IPS-NIHi7 (cell line): ENCODE measurements around the gene USP5.
"Not testable (repeated sequence)": the region's sequence is repeated elsewhere in the genome, so short reads cannot be mapped to it uniquely, and the experiment has no call there.

Experiments used
- DNase-seq: peaks from one replicate; pipeline ENCODE4 v3.0.0; 2012; ENCODE audit warnings: mixed read lengths; ENCODE audit errors: extremely low spot score

USP5 gene

GRCh38 chr12:6865307-6865706, 13.4 kb downstream of the USP5 start:
- DNase-seq: not testable (repeated sequence)

- DNase-seq: peak; percentile 64
These were observed 14.4 kb downstream of the USP5 start for GRCh38 chr12:6866163-6866919.

GRCh38 chr12:6866920-6867412, 15.0 kb downstream of the USP5 start:
- no peak for DNase-seq

DNA sequence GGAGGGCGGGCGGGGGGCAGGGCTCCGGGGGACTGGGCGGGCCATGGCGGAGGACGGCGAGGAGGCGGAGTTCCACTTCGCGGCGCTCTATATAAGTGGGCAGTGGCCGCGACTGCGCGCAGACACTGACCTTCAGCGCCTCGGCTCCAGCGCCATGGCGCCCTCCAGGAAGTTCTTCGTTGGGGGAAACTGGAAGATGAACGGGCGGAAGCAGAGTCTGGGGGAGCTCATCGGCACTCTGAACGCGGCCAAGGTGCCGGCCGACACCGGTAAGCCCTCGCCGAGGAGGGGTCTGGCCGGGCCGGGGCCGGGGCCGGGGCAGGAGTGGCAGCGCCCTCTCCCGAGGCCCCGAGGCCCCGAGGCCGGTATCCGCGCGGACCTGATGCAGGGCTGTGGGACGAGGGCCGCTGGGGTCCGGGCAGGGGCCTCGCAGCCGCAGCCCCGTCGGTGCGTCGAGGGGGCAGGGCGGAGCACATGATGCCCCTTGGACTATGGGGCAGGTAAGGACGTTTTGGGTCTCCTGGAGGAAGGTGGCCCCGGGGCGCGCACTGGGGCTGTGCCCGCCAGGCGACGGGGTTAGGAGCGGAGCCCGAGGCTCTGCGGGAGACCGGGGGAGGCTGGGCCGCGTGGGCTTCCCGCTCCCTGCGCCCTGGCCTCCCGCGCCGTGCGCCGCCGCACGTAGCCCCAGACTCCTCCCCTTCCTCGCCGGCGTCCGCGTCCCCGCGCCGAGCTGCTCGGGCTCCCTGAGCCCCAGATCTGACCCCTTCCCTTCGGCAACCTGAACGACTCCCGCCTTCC, 15.7 kb downstream of the USP5 start, which contains the start of gene TPI1:
TPI1 (plus strand) TSS at position 119 of the 798 bp plus-strand sequence; CDS start at position 155, 36 bp downstream.
- DNase-seq: peak; percentile 89

DNA sequence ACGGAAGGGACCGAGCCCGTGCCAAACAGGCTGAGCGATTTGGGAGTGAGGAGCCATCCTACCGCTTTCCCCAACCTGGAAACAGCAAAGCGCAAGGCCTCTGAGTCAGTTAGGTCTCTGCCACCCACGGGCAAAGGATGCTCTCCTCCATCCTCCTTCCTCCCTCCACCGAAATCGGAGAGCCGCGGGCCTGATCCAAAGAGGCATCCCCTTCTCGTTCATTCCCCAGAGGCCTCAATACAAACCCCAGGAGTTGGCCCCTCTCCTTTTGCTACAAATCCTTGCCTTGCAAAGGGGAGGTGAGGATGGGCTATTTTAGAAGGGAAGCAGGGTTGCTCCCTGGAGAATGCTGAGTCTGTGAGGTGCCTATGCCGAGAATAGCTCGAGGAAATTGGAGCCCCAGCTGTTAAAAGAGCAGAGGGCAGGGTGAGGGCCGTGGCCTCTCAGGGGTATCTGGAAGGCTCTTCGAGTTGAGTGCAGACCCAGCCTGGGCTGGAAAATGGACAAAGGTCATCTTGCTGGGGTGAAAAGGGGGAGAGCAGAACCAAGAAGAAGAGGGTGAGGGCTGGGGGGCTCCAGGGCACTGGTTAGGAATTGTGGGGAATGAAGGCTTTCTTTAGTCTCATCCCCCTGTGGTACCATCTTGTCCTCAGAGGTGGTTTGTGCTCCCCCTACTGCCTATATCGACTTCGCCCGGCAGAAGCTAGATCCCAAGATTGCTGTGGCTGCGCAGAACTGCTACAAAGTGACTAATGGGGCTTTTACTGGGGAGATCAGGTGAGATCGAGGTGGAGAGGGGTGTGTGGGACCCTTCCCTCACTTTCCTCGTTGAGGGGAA, 16.5 kb downstream of the USP5 start:
- DNase-seq: no peak

- peak; percentile 69 for DNase-seq
These were observed 17.4 kb downstream of the USP5 start for GRCh38 chr12:6869049-6870021.

GRCh38 chr12:6870304-6870703, 18.4 kb downstream of the USP5 start:
- DNase-seq: not testable (repeated sequence)

GRCh38 chr12:6871052-6871957, 19.4 kb downstream of the USP5 start:
- DNase-seq: no peak

DNA sequence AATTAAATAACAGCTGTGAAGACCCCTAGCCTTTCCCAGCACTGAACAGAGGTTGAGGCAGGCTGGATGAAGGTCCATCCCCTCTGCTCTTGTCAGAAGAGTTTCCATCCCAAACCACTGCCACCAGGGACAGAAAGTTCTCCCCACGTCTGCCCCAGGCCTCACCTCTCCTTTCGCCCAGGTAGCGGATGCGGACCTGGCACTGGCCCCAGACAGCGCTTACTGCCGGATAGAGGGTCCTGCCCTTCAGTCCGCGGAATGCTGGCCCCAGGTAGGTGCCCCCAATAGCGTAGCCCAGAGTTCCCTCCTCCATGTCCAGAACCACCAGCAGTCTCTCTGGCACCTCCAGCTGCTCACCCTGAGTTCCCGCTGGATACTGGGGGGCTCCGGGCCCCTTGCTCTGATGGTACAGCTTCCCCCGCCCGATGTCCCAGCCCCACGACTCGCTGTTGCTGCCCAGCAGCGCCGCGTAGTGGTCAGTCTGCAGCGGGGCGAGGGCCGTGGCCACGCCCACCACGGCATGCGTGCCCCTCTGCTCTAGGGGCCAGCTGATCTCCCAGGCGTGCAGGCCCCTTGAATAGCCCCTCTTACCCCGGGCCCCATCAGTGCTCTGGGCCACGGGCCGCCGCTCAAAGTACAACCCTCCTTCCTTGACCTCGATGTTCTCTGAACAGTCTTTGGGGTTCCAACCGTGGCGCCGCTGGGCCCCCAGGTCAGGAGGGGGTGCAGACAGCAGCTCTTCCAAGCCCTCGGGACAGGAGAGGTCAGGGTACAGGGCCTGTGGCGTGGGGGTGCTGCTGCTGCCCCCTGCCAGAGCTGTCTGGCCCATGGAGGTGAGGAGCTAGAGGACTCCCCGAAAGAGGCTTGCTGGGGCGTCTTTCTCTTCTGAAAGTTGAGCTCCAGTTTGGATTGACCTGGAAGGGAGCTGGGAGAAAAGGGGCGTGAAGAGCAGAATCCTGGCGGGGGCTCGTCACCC, 20.4 kb downstream of the USP5 start:
- peak; percentile 78 for DNase-seq

- peak; percentile 98 for DNase-seq
These were observed 21.4 kb downstream of the USP5 start, which contains the start of gene SPSB2 for GRCh38 chr12:6873094-6874014. Gene SPSB2, minus strand, starts transcription at chr12:6873303. Its CDS starts 402 bp downstream, at chr12:6872901.

DNA sequence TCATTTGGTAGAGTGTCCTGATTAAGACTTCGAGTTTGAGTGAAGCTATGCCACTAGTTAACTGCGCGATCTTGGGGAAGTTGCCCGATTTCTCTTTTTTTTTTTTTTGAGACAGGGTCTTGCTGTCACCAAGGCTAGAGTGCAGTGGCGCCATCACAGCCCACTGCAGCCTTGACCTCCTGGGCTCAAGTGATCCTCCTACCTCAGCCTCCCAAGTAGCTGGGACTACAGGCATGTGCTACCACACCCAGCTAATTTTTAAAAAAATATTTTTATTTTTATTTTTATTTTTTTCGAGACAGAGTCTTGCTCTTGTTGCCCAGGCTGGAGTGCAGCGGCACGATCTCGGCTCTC, 22.0 kb downstream of the USP5 start:
- DNase-seq: not testable (repeated sequence)

GRCh38 chr12:6879824-6880223, 27.9 kb downstream of the USP5 start:
- DNase-seq: not testable (repeated sequence)

DNA sequence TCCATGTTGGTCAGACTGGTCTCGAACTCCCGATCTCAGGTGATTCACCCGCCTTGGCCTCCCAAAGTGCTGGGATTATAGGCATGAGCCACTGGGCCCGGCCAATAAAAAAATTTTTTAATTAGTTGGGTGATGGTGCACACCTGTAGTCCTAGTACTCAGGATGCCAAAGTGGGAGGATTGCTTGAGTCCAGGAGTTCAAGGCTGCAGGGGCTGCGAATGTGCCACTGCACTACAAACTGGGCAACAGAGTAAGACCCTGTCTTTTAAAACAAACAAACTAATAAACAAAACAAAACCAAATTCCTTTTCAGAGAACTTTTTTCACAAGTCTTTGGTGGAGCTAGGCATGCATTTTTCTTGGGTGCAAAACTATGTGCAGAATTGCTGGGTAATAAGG, 31.3 kb downstream of the USP5 start:
- DNase-seq: no peak

GRCh38 chr12:6883683-6884082, 31.7 kb downstream of the USP5 start:
- no peak for DNase-seq

GRCh38 chr12:6884539-6884938, 32.6 kb downstream of the USP5 start:
- no peak for DNase-seq

GRCh38 chr12:6886206-6886999, 34.5 kb downstream of the USP5 start:
- not testable (repeated sequence) for DNase-seq
